HG02642 (cell line): ENCODE data around the gene FFAR3.
A peak's percentile ranks its signal among the peaks of the same experiment; 100 is the strongest.
"Not testable (repeated sequence)": the region's sequence is repeated elsewhere in the genome, so short reads cannot be mapped to it uniquely, and the experiment has no call there.

Experiments
- ATAC-seq: cut with Tn5 transposase; IDR thresholded peaks from one replicate; pipeline ENCODE4 v1.9.1; 2021; ENCODE audit warnings: mild to moderate bottlenecking; ENCODE audit not compliant: unreplicated experiment, poor library complexity

Gene FFAR3

DNA sequence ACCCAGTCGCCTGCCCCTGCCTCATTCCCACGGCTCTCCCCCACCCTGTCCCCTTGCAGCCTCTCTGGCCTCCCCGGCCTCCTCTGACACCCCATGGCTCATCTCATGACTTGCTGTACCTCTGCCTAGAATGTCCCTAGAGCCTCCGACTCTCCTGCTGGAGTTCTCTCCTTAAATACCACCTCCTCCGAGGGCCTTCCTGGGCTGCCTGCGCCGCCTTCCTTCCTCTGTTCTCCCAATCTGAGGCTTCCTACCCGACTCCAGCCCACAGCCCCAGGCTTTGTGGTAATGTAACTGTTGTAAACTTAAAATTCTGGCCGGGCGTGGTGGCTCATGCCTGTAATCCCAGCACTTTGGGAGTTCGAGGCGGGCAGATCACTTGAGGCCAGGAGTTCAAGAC, 40.3 kb downstream of the FFAR3 start:
- ATAC-seq: no peak

DNA sequence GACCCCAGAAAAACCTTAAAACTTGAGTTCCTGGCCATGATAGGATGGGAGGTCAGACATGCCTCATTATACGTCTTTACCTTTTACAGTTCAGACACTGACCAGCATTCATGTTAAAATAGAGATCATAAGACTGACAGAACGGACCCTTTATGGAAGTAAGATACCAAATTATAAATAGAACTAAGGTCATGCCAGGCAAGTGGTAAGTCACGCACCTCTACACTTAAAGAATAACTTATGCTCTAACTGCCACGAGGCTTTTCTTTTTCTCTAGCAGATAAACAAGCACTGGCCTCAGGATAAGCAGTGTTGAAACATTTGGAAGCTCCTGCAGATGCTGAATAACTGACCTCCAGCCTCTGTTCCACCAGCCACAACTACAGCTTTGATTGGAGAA, 41.0 kb downstream of the FFAR3 start:
- ATAC-seq: no peak

DNA sequence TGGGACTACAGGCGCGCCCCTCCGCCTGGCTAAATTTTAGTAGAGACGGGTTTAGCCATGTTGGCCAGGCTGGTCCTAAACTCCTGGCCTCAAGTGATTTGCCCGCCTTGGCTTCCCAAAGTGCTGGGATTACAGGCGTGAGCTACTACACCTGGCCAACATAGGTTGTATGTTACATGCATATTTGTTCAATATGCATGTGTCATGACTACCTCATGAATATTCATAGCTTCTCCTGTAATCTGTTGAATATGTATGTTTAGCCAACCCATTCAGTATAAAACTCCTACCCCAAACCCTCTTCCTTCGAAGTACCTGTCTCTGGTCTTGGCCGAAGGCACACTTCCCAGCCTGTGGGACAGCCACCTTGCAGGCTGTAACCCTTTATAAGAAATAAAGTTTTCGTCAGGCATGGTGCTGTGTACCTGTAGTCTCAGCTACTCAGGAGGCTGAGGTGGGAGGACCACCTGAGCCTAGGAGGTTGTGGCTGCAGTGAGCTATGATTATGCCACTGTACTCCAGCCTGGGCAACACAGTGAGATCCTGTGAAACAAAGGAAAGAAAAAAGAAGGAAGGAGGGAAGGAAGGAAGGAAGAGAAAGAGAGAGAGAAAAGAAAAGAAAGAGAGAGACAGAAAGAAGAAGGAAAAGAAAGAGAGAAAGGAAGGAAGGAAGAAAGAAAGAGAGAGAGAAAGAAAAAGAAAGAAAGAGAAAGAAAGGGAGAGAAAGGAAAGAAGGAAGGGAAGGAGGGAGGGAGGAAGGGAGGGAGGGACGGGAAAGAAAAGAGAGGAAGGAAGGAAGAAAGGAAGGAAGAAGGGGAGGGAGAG, 41.9 kb downstream of the FFAR3 start:
- ATAC-seq: no peak

DNA sequence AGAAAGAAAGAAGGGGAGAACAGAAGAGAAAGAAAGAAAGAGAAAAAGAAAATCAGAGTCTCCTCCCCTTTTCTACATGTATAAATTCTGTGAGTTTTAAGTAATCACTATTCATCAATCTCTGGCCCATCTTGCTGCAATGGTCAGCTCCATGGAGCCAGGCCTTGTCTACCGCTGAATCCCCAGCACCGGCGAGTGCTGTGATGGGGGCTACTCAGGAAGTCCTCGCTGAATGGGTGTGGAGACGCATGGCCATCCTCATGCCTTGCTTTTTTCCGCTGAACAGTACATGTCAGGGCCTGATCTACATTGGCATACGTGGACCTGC, 42.5 kb downstream of the FFAR3 start:
- ATAC-seq: no peak

DNA sequence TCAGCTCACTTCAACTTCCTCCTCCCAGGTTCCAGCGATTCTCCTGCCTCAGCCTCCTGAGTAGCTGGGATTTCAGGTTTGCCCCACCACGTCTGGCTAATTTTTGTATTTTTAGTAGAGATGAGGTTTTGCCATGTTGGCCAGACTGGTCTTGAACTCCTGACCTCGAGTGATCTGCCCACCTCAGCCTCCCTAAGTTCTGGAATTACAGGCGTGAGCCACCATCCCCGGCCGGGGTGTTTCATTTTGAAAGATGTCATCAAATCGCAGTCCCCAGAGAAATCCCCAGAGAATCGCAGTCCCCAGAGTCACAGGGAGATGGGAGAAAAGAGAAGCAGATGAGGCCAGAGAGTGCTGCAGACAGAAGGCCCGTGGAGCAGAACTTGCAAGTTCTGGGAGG, 43.2 kb downstream of the FFAR3 start:
- ATAC-seq: not testable (repeated sequence)

DNA sequence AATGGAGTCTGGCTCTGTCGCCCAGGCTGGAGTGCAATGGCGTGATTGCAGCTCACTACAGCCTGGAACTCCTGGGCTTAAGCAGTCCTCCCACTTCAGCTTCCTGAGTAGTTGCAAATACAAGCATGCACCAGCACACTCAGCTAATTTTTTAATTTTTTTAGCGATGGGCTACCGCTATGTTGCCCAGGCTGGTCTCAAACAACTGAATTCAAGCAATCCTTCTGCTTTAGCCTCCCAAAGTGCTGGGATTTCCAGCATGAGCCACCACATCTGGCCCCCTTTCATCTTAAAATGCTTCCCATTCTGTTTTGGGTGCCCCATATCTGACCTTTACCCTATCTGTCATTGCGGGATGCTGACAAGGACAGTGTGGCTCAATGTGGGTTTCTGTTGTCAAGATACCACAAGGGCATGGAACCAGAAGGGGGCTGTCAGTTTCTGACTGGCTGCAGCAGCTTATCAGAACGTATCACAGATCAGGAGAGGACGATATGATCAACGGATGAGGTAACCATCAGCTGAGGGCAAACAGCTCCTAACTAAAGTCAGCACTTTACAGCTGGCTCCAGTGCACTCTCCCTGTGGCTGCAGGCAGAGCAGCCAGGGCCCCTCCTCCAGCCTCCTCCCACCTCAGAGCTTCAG, 45.0 kb downstream of the FFAR3 start:
- ATAC-seq: no peak

DNA sequence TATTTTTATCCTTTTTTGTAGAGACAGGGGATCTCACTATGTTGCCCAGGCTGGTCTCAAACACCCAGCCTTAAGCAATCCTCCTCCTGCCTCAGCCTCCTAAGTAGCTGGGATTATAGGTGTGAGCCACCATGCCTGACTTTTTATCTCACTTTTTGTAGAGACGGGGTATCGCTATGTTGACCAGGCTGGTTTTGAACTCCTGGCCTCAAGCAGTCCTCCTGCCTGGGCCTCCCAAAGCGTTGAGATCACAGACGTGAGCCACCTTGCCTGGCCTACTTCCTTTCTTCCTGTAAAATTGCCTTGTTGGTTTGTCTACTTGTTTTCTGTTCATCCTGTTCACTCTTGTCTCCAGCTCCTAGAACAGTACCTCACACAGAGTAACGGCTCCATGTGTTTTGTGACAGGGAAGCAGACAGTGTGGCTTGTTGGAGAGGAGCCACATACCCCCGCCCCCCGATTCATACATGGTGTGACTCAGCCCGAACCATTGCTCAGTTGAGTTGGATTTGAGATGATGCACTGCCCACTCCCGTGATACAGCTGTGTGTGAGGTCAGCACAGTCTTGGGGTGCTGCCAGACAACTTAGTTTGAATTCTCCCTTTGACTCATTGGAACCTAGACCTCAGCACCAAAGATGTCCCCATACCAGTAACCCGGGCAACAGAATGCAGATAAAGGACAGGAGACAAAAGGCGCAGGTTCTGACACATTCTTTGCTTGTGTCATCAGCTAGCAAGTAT, 46.8 kb downstream of the FFAR3 start:
- peak; percentile 59 for ATAC-seq

DNA sequence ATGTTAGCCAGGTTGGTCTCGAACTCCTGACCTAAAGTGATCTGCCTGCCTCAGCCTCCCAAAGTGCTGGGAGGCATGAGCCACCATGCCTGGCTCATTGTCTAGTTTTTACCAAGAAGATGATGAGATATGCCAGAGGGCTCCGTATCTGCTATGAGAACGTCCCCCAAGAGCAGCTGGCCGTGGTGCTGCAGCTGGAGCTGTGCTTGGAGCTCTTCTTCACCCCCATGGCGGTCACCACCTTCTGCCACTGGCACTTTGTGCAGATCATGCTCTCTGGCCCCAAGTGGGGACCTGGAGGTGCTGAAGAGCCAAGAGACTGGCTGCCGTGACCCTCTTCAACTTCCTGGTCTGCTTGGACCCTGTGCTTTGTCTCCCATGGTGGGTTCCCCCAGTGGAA, 49.4 kb downstream of the FFAR3 start:
- ATAC-seq: no peak

DNA sequence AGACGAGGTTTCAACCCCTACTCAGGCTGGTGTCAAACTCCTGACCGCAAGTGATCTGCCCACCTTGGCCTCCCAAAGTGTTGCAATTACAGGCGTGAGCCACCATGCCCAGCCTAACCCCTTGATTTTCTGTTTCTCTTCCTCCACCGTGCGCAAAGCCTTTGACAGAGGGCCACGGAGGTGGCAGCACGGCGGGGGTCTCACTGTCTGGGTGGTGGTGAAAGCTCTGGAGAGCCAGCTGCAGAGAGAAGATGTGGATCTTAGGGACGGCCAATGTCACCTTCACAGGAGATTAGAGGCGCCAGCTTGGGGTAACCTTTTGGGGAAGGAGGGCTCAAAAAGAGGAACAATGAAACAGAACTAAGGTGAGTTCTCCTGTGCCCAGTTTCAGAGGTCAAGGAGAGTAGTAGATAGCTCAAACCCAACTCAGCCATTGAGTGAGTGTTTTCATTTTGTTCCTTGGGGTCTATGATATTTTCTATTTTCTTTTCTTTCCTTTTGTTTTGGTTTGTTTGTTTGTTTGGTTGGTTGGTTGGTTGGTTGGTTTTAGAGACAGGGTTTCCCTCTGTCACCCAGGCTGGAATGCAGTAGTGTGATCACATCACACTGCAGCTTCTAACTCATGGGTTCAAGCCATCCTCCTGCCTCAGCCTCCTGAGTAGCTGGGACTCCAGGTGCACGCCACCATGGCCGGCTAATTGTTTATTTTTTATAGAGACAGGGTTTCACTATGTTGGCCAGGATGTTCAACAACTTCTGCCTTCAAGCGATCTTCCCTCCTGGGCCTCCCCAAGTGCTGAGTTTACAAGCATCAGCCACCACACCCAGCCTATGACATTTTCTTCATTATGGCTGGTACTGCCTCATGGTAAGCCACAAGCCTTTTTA, 50.3 kb downstream of the FFAR3 start:
- peak; percentile 59 for ATAC-seq

DNA sequence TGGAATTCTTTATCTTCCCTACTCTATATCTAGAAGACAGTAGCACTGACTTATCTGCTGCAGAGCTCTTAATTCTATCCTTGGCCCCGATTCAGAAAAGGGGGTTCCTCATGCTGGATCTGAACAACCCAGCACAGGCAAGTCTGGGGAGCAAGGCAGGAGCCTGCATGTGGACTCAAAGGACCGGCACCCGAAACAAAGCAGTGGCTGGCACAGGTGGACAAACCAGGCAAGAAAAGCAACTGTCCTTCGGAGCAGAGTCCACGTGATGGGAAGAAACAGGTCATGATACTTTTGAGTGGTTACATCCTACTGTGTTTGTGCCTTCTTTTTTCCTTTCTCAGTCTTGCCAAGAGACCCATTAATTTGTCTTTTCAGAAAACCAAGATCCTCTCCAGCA, 50.9 kb downstream of the FFAR3 start:
- no peak for ATAC-seq
